Smooth muscle cell of the brain vasculature (primary cell): ENCODE data around the gene MUC5B.
"Not testable (repeated sequence)": the region's sequence is repeated elsewhere in the genome, so short reads cannot be mapped to it uniquely, and the experiment has no call there.

Experiments
- DNase-seq: peaks from one replicate; pipeline ENCODE4 v3.0.0-alpha.2; 2012; ENCODE audit warnings: low read depth, low spot score

The MUC5B gene

DNA sequence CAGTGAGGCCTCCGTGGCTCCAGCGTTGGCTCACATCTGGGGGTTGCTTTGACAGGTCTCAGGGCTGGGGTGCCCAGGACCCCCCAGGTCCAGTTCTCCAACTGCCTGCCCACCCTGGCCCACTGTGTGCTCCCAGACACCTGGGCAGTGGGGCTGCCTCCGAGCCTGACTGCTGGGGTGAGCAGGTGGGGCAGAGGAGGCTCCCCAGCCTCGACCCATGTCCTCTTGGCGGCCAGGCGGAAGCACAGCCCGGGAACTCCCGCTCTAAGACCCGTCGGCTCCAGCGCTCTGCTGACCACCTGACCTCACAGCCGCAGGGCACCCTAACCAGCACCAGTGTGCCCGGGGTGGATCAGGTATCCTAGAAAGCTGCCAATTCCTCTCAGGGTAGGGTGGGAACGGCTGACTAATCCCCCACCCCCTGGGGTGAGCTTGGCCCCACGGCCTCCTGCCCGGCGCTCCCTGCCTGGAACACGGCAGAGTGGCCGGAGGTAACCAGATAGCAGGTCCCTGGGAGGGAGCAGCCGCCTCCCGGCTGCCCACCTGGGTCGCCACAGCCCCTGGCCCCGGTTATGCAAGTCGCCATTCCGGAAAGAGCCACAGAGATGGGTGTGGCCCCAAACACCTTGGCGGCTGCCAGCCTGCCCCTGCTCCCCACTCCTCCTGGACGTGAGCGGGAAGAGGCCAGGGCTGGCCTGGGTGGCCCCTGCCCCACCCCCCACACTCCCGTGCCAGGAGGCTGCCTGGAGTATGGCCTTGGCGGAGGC is 19.2 kb upstream of the MUC5B start:
- DNase-seq, result no peak

DNA sequence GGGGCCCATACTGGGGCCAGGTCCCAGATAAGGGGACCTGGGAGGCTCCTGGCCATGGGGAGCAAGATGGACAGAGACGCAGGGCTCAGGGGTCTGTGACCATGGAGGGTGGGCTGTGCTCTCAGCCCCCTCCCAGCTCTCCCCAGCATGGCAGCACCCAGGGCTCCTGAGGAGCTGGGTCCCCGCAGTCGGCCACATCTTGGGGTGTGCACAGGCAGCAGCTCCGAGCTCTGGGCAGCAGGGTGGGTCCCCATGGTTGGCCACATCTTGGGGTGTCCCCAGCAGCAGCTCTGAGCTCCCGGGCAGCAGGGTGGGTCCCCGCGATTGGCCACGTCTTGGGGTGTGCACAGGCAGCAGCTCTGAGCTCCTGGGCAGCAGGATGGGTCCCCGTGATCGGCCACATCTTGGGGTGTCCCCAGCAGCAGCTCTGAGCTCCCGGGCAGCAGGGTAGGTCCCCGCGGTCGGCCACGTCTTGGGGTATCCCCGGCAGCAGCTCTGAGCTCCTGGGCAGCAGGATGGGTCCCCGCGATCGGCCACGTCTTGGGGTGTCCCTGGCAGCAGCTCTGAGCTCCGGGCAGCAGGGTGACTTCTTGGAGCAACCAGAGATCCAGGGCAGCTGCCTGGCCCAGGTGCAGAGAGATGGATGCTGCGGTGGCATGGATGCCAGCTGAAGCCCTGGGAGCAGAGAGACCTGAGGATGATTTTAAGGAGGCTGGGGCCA is 18.3 kb upstream of the MUC5B start:
- no peak for DNase-seq

DNA sequence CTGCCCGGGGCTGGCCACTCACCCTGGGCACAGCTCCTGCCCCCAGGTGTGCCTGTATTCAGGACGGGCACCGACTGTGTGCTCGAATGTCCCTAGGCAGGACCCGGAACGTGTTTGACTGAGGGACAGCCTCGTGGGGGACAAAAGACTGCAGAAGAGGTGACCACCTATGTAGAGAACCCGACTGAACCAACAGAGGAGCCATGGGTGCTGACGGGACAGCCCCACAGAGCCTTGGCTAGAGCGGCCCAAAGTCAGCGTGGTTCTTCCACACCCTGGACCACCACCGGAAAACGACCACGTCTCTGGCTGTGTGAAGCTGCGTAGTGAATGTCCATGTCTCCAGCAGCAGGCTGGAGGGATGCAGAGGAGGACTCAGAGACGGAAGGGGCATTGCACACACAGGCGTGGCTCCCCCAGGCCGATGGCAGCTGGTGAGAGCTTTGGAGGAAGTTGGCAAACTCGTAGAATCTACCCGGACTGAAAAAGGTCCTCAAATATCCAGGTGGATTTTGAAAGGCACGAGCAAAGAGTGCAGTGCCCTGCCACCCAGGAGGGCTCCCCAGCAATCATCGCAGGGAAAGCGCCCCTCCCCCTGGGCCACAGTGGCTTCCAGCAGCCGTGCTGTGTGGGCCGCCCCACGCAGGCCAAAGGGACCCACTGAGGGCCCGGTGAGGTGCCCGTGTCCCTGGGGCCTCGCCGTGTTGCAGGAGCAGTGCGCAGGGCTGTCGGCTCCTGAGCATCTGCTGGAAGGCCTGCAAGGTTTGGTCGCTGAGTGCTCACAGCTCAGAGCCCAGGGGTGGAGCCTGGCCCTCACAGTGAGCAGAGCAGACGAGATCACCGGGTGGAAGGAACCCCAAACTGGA is 17.5 kb upstream of the MUC5B start:
- DNase-seq, result no peak

DNA sequence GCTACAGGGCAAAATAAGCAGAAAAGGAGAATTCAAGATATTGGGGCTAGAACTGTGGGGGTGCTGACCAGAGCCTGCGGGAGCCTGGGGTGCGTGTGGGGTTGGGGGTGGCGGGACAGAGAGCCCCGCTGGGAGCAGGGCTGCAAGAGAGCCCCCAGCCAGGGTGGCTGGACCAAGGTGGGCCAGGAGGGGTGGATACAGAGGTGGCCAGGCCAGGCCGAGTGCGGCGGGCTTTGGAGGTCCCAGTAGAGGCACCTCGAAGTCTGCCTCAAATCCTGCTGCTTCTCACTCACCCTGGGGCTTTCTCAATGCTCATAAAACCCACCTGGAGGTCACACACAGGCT is 16.9 kb upstream of the MUC5B start:
- DNase-seq, result no peak

DNA sequence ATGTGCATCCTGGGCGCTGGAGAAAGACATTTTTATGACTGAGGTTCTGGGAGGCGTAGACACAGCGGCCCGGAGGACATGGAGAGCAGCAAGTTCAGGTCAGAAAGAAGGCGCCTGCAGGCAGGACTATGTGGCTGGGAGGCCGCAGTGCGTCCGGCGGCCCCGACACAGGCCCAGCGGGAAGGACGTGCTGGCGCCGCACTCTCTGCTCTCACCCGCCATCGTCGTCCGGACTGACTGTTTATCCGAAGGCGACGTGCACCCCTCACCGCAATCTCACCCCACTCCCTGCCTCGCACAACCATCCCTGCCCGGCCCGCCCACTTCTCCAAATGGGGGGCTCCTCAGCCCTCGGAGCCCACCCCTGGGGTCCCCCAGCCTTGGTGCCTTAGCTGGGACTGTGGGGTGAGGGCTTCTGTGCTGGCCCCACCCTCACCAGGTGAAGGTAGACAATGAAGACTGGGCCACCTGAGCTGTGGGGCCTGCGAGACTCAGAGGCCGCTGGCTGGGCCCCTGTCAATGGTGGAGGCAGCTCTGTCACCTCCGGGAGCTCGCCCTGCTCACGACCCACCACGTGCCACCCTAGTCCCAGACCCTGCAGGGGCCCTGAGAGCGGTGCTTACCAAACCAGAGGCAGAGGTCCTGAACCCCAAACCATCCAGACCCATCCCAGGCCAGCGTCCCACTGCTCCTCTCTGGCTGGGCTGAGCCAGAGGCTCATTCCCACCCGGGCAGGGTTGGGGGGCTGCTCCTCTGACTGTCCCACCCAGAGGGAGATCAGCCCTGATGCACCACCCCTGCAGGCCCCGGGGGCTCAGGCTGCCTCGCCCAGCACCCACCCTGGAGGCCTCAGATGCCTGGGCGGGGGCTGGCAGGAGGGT is 16.2 kb upstream of the MUC5B start:
- no peak for DNase-seq

DNA sequence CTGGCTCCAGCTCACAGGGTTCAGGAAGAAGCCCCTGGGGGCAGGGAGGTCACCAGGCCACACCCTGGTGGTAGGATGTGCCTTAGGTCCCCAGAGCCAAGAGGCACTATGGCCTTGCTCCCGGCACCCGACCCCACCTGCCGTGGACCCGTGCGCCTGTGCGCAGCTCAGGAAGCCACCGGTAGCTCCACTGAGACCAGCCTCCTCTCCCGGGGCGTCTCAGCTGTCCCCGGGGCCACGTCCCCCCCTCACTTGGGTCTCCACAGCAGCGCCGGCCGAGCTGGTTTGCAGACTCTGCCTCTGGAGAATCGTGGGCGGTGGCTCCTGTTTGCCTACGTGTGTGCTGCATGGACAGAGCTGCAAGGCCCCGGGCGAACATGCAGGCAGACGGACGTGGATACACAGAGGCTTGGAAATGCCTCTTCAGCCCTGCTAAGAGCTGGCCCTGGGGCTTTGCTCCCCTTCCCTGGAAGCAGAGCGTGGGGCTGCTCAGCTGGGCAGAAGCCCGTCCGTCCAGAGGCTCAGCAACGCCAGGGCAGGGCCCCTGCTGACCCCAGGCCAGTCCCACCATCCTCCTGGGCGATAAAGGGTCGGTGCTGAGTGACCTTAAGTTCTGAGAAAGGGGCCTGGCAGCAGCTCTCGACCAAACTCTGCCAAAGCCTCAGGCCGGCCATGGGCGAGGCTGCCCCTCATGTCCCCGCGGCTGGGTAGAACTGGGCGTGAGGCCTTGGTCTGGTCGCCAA is 15.3 kb upstream of the MUC5B start:
- no peak for DNase-seq

DNA sequence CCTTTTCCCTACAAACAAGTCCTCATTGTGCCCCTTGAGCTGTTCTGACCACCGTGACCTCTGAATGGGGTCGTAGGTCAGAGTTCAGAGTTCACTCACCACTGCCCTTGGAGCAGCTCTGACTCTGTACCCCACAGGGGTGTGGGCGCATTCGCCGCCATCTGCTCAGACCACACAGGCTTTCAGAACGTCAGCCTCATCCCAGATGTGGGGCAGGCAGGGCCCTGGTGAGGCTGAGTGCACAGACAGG is 14.8 kb upstream of the MUC5B start:
- no peak for DNase-seq

DNA sequence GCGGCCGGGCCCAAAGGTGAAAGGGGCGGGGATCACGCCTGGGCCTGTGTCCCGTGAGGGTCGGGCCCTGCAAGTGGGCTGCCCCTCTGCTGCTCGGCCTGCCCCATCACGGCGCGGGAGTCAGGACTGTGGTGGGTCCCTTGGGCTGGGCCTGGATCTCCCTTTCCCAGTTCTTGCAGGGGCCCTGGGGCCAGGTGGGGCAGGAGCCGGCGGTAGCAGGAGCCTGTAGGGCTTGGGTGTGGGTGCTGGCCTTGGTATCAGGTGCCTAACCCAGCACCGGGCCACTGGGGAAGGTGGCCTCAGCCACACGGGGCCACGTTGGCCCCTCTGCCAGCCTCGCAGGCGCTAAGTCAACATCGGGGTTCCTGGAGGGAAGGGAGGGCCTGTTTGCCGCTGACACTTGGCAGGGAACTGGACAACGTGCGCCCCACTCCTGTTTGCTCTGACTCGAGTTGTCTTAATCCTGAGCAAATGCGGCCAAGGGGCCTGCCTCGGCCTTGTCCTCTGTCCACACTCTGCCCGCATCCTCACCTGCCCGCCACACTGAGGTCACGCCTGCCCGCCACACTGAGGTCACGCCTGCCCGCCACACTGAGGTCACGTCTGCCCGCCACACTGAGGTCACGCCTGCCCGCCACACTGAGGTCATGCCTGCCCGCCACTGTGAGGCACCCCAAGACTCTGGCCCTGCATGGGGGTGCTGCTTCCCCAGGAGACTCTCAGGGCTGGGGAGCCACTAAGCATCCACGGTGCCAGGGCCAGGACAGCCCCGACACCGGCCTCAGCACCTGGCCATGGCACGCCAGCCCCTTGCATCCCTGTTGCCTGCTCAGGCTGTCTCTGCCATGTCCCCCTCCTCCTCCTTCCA is 14.2 kb upstream of the MUC5B start:
- DNase-seq, result no peak

DNA sequence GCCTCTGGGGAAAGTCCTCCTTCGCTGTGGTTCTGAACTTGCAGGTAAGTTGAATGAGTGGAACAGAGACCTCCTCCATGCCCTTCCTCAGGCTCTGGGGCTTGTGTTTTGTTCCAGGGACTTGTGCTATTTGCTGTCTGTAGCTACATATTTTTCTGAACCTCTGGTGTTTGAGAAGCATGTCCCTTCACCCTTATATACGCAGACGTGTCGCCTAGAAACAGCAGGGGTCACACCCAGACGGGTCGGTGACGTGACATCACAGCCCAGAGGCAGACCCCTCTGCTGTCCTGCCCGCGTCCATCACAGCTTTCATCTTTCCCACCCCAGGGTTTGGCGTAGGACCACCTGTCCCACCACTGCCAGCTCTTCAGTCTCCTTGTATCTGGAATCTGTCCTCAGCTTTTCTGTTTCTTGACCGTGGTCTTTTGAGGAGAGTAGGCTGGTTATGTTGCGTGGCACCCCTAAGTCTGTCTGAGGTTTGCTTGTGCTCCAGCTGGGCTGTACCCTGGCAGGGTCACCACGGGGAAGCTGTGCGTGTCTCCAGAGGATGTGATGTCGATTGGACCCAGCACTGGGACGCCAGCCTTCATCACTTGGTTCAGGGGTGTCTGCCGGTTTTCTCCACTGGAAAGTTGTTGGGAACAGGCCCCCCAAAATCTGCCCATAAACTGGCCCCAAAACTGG is 13.4 kb upstream of the MUC5B start:
- DNase-seq, result no peak

DNA sequence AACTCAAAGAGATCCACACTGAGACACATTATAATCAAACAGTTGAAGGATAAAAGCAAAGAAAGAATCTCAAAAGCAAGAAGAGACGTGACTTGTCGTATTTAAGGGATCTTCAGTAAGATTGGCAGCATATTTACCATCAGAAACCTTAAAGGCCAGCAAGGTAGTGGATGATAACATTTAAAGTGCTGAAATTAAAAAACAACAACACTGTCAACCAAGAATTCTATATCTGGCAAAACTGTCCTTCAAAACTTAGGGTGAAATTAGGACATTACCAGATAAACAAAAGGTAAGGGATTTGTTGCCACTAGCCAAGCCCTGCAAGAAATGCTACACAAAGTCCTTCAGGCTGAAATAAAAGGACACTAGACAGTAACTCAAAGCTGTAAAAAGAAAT is 11.0 kb upstream of the MUC5B start:
- DNase-seq, result no peak

DNA sequence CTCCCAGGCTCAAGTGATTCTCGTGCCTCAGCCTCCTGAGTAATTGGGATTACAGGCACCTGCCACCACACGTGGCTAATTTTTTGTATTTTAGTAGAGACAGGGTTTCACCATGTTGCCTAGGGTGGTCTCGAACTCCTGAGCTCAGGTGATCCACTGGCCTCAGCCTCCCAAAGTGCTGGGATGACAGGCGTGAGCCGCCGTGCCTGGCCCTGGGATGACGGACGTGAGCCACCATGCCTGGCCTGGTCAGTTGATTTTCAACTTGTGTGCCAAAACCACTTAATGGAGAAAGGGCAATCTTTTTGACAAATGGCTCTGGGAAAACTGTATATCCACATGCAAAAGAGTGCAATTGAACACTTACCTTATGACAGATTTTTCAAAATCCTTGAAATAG is 7.0 kb upstream of the MUC5B start:
- not testable (repeated sequence) for DNase-seq

DNA sequence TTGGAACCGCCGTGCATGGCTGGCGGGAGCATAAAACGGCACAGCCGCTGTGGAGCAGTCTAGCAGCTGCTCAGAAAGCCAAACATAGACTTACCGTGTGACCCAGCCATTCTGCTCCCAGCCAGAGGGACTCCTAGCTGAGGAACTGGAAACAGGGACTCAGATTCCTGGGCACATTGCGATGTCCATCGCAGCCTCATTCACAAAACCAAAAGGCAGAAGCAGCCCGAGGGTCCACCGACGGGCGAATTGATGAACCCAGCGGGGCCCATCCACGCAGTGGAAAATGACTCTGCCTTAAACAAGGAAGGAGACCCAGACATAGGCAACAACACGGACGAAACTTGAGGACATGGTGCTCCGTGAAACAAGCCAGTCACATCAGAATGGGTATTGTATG is 5.7 kb upstream of the MUC5B start:
- no peak for DNase-seq

DNA sequence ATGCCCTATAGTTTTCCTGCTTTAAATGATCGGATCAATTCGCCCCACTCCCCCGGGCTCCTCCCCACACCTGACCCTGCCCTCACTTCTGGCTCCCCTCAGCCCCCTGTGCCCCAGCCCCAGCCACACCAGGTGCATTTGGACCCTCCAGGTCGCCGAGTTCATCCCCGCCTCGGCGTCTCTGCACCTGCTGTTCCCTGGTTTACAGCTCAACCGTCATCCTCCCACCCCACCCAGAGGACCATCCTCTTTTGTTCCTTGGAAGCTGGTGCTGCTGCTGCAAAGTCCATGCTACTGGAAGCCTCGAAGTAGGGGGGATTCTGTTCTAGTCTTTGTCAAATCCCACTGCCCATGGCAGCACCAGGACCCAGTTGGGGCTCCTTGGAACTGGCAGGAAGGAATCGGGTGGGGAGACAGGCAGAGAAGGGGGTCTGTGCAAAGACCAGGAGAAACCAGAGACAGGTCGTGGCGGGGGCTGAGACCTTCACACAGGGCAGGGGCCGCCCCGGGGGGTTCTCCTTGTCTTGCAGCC is 4.5 kb upstream of the MUC5B start:
- no peak for DNase-seq

DNA sequence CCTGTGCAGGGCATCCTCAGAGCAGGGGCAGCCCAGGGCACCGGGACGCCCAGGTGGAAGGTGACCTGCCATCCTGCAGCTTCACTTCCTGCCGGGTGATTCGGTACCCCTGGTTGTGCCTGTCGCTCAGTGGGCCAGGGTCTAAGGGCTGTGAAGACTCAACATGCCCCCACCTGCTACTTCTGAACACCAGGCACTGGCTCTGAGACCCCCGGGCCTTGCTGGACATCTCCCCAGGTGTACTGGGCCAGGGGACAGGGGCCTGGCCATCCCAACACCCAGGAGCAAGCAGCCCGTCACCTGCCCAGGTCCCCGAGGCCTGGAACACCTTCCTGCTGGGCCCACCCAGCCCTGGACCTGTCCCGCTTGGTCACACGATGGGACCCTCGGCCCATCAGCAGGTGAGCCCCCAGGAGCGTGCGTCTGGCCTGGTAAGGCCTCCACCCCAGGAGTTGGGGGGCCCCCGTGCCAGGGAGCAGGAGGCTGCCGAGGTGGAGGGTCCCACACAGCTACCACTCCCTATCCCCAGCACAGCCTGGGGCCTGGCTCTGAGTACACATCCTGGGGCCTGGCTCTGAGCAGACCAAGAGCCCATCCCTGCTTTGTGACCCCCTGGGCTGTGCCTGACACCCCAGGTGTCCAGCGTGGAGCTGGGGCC is 3.9 kb upstream of the MUC5B start:
- no peak for DNase-seq

DNA sequence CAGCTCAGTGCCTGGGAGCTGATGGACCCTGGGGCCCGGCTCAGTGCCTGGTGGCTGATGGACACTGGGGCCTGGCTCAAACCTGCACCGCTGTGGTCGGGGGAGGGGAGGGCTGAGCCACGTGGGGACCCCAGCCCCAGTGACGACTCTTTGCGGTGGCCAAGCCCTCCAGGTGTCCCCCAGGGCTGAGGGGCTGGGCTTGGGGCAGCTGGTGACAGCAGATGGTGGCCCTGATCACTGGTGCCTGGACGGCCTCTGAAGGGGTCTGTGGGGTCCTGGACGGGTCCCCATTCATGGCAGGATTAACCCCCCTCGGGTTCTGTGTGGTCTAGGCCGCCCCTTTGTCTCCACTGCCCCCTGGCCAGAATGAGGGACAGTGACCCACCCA is 3.4 kb upstream of the MUC5B start:
- DNase-seq, result no peak

DNA sequence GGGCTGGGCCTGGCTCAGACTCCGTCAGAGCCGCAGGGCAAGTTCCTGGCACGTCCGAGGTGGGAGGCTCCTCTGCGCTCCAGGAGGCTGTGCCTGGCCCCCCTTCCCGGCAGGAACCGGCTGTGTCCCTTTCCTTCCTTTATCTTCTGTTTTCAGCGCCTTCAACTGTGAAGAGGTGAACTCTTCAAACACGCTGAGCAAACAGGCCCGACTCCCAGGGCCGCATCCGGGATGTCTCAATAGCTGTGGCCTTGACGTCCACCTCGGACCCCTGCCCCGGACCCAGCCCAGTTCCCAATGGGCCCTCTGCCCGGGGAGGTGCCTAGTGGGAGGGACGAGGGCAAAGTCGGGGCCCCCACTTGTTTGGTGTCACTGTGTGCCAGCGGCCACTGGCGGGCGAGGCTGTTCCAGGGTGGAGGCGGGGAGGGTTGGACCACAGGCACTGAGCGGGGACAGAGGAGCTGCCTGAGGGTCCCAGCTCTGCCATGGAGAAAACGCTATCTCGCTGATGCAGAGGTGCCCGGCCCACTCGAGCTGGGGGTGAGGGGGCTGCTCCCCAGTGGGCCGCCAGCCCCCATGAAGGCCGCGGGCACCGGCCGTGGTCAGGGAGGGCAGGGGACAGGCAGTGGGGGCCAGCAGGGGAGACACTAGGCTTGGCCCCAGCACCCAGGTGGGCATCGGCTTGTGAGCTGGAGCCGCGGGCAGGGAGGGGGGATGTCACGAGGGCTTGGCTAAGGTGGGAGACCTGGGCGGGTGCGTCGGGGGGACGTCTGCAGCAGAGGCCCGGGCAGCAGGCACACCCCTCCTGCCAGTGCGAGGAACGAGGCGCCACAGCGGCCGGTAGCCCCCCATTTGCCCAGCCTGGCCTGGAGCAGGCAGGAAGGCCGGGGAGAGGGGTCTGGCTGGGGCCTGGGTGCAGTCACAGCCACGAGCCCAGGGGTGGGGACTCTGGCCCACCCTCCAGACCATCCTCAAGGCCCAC is 2.7 kb upstream of the MUC5B start:
- DNase-seq, result no peak

DNA sequence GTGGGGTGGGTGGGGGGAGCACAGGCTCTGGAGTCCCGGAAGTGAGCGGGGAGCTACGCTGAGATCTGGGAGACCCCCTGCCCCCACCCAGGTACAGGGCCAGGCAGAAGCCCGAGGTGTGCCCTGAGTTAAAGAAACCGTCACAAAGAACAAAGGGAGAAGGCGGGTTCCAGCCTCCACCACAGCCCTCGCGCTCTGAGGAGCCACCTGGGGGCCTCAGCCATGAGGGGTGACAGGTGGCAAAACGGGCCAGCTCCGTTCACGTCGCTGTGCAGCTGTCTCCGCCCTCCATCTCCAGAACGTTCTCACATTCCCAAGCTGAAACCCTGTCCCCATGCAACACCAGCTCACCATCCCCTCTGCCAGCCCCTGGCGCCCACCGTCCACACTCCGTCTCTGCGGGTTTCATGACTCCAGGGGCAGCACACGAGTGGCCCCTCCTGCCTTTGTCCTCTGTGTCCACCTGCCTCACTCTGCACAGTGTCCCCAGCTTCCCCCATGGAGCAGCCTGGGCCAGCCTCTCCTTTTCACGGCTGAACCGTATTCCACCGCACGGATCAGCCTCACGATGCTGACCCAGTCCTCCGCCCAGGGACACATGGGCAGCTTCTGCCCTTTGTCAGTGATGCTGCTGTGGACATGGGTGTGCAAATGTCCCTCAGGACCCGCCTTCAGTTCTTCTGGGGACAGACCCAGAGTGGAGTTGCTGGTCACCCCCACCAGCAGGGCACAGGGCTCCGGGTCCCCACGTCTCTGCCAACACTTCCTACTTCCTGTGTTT is 1.7 kb upstream of the MUC5B start:
- DNase-seq, result no peak
